BLaER1 (cell line): ENCODE data around the gene MGAT4B.

ENCODE experiments used
- H3K27ac ChIP-seq: shearing (Covaris generic); formaldehyde crosslinking; 2 replicates; pipeline ENCODE4 v1.8.1; 2022
- H3K27me3 ChIP-seq: shearing (Covaris generic); formaldehyde crosslinking; 2 replicates; pipeline ENCODE4 v1.8.1; 2022
- H3K36me3 ChIP-seq: shearing (Covaris generic); formaldehyde crosslinking; 2 replicates; pipeline ENCODE4 v1.8.1; 2022
- H3K4me1 ChIP-seq: shearing (Covaris generic); formaldehyde crosslinking; 2 replicates; pipeline ENCODE4 v1.8.1; 2022
- H3K4me2 ChIP-seq: shearing (Covaris generic); formaldehyde crosslinking; 2 replicates; pipeline ENCODE4 v1.8.1; 2022
- H3K4me3 ChIP-seq: shearing (Covaris generic); formaldehyde crosslinking; 2 replicates; pipeline ENCODE4 v1.8.1; 2022
- H3K9ac ChIP-seq: shearing (Covaris generic); formaldehyde crosslinking; 2 replicates; pipeline ENCODE4 v1.8.1; 2022
- H3K9me3 ChIP-seq: shearing (Covaris generic); formaldehyde crosslinking; 2 replicates; pipeline ENCODE4 v1.8.1; 2022
- H4K20me1 ChIP-seq: shearing (Covaris generic); formaldehyde crosslinking; 2 replicates; pipeline ENCODE4 v1.8.1; 2022
- Cebpa-rat ChIP-seq: shearing (Covaris generic); IDR thresholded peaks from 2 replicates; pipeline ENCODE4 v1.8.1; 2022

The MGAT4B gene

DNA sequence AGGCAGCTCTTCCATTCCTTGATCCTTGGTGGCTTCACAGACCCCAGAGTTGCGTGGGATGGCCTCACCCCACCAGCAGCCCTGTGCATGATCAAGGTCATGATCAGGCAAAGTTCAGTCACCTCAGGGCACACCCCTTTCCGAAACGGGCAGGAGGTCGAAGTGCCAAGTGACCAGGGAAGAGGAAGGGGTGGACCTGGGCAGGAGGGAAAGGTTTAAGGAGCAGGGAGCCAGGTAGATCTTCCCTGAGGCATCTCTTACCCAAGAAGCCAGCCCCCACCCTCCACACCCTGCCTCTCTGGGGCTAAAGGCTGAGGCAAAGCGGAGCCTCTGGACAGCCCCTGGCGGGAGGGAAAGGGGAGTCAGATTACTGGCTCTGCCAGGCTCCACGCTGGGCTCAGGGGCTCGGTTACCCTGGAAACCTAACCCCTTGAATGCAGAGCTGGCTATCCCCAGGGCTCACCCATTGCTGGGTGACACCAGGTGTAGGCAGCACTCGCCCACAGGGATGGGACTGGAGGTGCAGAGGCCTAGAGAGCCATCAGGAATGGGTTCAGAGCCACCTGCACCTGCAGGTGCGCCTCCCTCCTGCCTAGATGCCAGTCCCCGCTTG lies 3.6 kb downstream of the MGAT4B start:
- Histone ChIP-seq H3K27ac (no peak overlapping the region), H3K4me3 (no peak overlapping the region), H3K4me2 (peak overlapping the region; percentile 95), H3K9ac (peak overlapping the region; percentile 43; the same call in 1 of the 2 replicates), H3K4me1 (peaks cover 56% of the 10 kb centered on the region), H4K20me1 (peaks cover 50% of the 10 kb centered on the region), H3K27me3 (no peaks in the 10 kb centered on the region), H3K36me3 (peaks cover 38% of the 10 kb centered on the region), H3K9me3 (no peaks in the 10 kb centered on the region)
- TF ChIP-seq Cebpa-rat, result no peak

- H3K36me3 ChIP-seq, result peaks cover 46% of the 10 kb centered on the region
- H4K20me1 ChIP-seq, result peaks cover 53% of the 10 kb centered on the region
- peaks cover 49% of the 10 kb centered on the region for H3K4me1 ChIP-seq
- TF ChIP-seq Cebpa-rat, result no peak
- H3K4me2 ChIP-seq, result peak overlapping the region; percentile 95
- no peaks in the 10 kb centered on the region for H3K9me3 ChIP-seq
- no peak overlapping the region for H3K27ac ChIP-seq
- peak overlapping the region; percentile 43; the same call in 1 of the 2 replicates for H3K9ac ChIP-seq
- no peak overlapping the region for H3K4me3 ChIP-seq
- H3K27me3 ChIP-seq, result no peaks in the 10 kb centered on the region
Measured at GRCh38 chr5:179802207-179802883, 4.3 kb downstream of the MGAT4B start.

DNA sequence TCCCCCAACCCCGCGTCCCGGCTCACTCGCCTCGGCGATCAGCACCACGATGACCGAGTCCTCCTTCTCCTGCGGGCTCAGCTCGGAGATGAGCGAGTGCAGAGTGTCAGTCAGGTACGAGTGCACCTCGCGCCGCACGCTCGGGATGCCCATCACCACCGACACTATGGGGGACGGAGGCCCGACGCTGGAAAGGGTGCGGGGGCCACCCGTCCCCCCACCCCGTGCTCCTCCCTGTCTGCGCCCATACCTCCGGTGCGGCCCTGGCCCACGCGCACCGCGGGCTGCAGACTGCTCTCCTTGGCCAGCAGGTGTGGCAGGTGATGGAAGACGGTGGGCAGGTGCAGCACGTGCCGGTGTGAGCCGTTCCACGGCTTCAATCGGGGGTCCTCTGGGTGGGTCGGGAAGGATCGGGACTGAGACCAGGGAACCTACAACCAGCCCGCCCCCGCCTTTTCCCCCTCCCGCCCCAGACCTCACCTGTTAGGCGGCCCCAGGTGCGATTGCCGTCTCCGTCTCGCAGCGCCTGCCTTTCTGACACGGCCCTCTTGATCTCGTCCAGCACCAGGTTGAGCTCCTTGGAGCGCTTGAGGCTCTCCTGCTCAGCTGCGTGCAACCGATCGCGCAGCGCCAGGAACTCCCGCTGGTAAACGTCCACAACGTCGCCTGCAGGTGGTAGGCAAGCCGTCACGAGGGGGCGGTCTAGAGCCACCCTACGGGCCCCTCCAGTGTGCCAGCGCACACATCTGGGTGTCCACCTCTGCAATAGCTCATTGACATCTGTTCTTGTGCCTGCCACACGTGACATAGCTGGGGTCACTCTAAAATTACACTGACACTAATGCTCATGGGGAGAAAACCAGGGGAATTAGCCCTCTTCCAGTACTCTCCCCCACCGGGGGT lies 5.1 kb downstream of the MGAT4B start:
- H4K20me1 ChIP-seq, result peaks cover 56% of the 10 kb centered on the region
- no peaks in the 10 kb centered on the region for H3K9me3 ChIP-seq
- H3K9ac ChIP-seq, result no peak overlapping the region
- no peak for TF ChIP-seq Cebpa-rat
- H3K4me1 ChIP-seq, result peaks cover 57% of the 10 kb centered on the region
- no peak overlapping the region for H3K4me3 ChIP-seq
- H3K27ac ChIP-seq, result no peak overlapping the region
- peaks cover 49% of the 10 kb centered on the region for H3K36me3 ChIP-seq
- H3K27me3 ChIP-seq, result no peaks in the 10 kb centered on the region
- peak overlapping the region; percentile 95 for H3K4me2 ChIP-seq

DNA sequence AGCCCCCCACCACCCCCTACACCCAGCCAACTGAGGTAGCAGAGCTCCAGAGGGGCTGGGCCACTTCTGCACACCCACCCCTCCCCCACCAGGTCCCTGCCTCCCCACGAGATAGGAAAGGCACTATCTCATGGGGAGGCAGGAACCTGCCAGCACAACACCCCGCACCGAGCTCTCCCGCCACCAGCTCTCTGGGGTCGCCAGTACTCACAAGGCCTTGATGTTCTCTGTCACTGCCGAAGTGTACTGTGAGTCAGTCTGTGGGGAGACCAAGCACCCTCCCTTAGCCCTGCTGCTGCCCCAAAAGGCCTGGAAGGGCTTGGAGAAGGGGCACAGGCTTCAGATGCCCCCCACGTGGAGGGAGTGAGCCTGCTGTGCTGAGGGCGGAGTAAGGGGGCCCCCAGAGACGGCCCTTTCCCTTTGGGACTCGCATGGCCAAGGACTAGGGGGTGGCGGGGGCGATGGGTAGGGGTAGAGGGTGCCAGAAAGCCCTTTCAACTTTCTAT lies 5.9 kb downstream of the MGAT4B start:
- H3K4me3 ChIP-seq, result no peak overlapping the region
- no peaks in the 10 kb centered on the region for H3K27me3 ChIP-seq
- peaks cover 56% of the 10 kb centered on the region for H4K20me1 ChIP-seq
- H3K4me1 ChIP-seq, result peaks cover 60% of the 10 kb centered on the region
- no peak overlapping the region for H3K9ac ChIP-seq
- H3K36me3 ChIP-seq, result peaks cover 49% of the 10 kb centered on the region
- no peaks in the 10 kb centered on the region for H3K9me3 ChIP-seq
- TF ChIP-seq Cebpa-rat, result no peak
- H3K4me2 ChIP-seq, result peak overlapping the region; percentile 22
- H3K27ac ChIP-seq, result 0 out of 2 replicates have a peak overlapping the region, but pooled peaks have one; percentile 13

DNA sequence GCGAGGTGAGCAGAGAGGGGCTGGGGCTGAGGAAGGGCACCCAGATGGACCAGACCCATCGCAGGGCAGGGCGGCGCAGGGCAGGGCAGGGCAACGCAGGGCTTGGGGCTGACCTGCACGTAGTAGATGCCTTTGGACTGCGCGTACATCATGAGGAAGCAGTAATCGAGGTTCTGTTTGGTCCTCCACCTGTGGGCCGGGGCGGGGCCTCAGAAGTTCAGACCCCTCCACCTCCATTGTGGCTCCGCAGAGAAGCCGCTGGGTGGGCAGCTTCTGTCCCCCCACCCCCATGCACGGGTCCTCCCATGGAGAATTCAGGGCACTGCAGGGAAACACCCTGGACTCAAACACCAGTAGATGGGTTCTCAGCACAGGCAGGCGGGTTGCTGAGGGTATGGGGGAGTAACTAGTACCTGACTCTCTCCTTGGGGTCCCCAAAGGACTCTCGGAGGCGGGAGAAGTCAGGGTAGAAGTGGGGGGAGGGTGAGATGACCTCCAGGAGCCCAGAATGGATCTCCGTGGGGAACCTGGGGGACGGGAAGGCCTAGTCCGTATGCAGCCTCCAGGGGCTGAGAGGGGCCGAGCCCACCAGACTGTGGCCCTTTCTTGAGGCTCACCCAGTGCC lies 6.5 kb downstream of the MGAT4B start:
- Histone ChIP-seq H3K4me1 (peaks cover 60% of the 10 kb centered on the region), H3K27me3 (no peaks in the 10 kb centered on the region), H3K27ac (no peak overlapping the region), H3K4me2 (no peak overlapping the region), H4K20me1 (peaks cover 51% of the 10 kb centered on the region), H3K9ac (no peak overlapping the region), H3K4me3 (no peak overlapping the region), H3K36me3 (peaks cover 49% of the 10 kb centered on the region), H3K9me3 (no peaks in the 10 kb centered on the region)
- no peak for TF ChIP-seq Cebpa-rat

DNA sequence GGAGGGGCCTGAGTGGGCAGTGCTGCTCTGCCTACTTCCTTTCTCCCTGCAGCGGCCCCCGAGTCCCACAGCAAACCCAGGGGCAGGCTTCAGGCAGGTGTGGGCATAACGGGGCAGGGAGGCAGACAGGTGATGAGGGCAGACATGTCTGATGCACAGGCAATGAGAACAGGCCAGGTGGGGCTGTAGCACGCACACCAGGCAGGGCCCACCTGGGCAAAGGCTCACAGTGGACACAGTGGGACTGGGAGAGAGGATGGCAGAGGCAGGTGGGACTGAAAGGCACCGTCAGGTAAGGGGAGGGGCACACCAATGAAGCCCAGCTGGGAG lies 7.1 kb downstream of the MGAT4B start:
- Histone ChIP-seq H3K4me1 (peaks cover 60% of the 10 kb centered on the region), H3K4me3 (no peak overlapping the region), H3K4me2 (no peak overlapping the region), H3K9ac (no peak overlapping the region), H3K27me3 (no peaks in the 10 kb centered on the region), H3K9me3 (no peaks in the 10 kb centered on the region), H4K20me1 (peaks cover 49% of the 10 kb centered on the region), H3K36me3 (peaks cover 49% of the 10 kb centered on the region), H3K27ac (no peak overlapping the region)
- no peak for TF ChIP-seq Cebpa-rat

- peaks cover 49% of the 10 kb centered on the region for H4K20me1 ChIP-seq
- H3K9ac ChIP-seq, result no peak overlapping the region
- no peak for TF ChIP-seq Cebpa-rat
- H3K9me3 ChIP-seq, result no peaks in the 10 kb centered on the region
- H3K4me2 ChIP-seq, result no peak overlapping the region
- no peaks in the 10 kb centered on the region for H3K27me3 ChIP-seq
- no peak overlapping the region for H3K4me3 ChIP-seq
- H3K4me1 ChIP-seq, result peaks cover 60% of the 10 kb centered on the region
- H3K36me3 ChIP-seq, result peaks cover 49% of the 10 kb centered on the region
- no peak overlapping the region for H3K27ac ChIP-seq
Measured at GRCh38 chr5:179798771-179799643, 7.7 kb downstream of the MGAT4B start.

- no peaks in the 10 kb centered on the region for H3K27me3 ChIP-seq
- H3K36me3 ChIP-seq, result peaks cover 49% of the 10 kb centered on the region
- H3K9me3 ChIP-seq, result no peaks in the 10 kb centered on the region
- no peak for TF ChIP-seq Cebpa-rat
- peaks cover 43% of the 10 kb centered on the region for H4K20me1 ChIP-seq
- H3K4me2 ChIP-seq, result no peak overlapping the region
- peaks cover 60% of the 10 kb centered on the region for H3K4me1 ChIP-seq
- H3K4me3 ChIP-seq, result no peak overlapping the region
- H3K27ac ChIP-seq, result no peak overlapping the region
- no peak overlapping the region for H3K9ac ChIP-seq
Measured at GRCh38 chr5:179798144-179798770, 8.4 kb downstream of the MGAT4B start.
